H1 (cell line): ENCODE data around the gene PLPPR4. TPM values are rescaled to one million over a fixed set of nuclear protein-coding genes. Genes with fewer than 3 reads are reported as not detected.

Experiments used
- CTCF ChIA-PET: fragments of 300-600 bp; sonication (Branson Sonifier 250); formaldehyde crosslinking; loops from one replicate; lab custom pipeline; 2021; ENCODE audit not compliant: partially characterized antibody; lab: Charles Lee
- POLR2A ChIA-PET: fragments of 300-600 bp; sonication (Branson Sonifier 250); formaldehyde crosslinking; loops from one replicate; lab custom pipeline; 2021; ENCODE audit warnings: inconsistent platforms; ENCODE audit not compliant: partially characterized antibody; lab: Charles Lee
- DNase-seq, 2 experiments: peaks; one replicate each; pipeline versions ENCODE4 v3.0.0 to v3.0.0-alpha.2; 2010 to 2022; ENCODE audit warnings: low spot score in 2 of 2, low read depth in 1 of 2, mixed read lengths in 1 of 2
- FAIRE-seq: peaks from 2 replicates; lab custom pipeline; 2011; peaks lifted over from hg19 to GRCh38; lab: Jason Lieb, UNC
- H2AFZ ChIP-seq: 2 replicates; pipeline ENCODE4 v1.8.1; 2012; ENCODE audit warnings: low read length, inconsistent platforms
- H2AK5ac ChIP-seq: 2 replicates; pipeline ENCODE4 v1.6.1; 2013; ENCODE audit warnings: low read depth, low read length
- H2BK120ac ChIP-seq: replicated peaks from 2 replicates; pipeline ENCODE3; 2013; ENCODE audit warnings: low read depth, low read length, inconsistent platforms
- H2BK12ac ChIP-seq: 2 replicates; pipeline ENCODE4 v1.6.1; 2013; ENCODE audit warnings: low read depth, low read length
- H2BK15ac ChIP-seq: 2 replicates; pipeline ENCODE4 v1.6.1; 2013; ENCODE audit warnings: low read length
- H2BK20ac ChIP-seq: 2 replicates; pipeline ENCODE4 v1.6.1; 2013; ENCODE audit warnings: low read length
- H2BK5ac ChIP-seq: 2 replicates; pipeline ENCODE4 v1.6.1; 2013; ENCODE audit warnings: low read depth, low read length
- H3K14ac ChIP-seq: 2 replicates; pipeline ENCODE4 v1.6.1; 2013; ENCODE audit warnings: inconsistent platforms; ENCODE audit not compliant: insufficient read length
- H3K18ac ChIP-seq: 2 replicates; pipeline ENCODE4 v1.6.1; 2013; ENCODE audit warnings: low read length; ENCODE audit errors: extremely low read depth
- H3K23ac ChIP-seq: 2 replicates; pipeline ENCODE4 v1.6.1; 2013; ENCODE audit warnings: inconsistent platforms; ENCODE audit not compliant: insufficient read length
- H3K23me2 ChIP-seq: 2 replicates; pipeline ENCODE4 v1.6.1; 2013; ENCODE audit warnings: low read depth, low read length
- H3K27ac ChIP-seq: 2 replicates; pipeline ENCODE4 v1.6.1; 2011; ENCODE audit warnings: low read depth, low read length, inconsistent platforms
- H3K27me3 ChIP-seq, 4 experiments: replicated peaks in 1 of 4; 1 replicate in 1 of 4; 2 replicates in 3 of 4; pipeline versions ENCODE4 v1.6.1 to v1.8.1; 2011 to 2013; ENCODE audit warnings: low read length in 3 of 4, mild to moderate bottlenecking in 3 of 4, inconsistent platforms in 2 of 4, mixed read lengths in 2 of 4, moderate library complexity in 1 of 4; ENCODE audit not compliant: control insufficient read depth in 3 of 4, insufficient read depth in 3 of 4; ENCODE audit errors: extremely low read depth in 1 of 4
- H3K36me3 ChIP-seq, 4 experiments: 2 replicates each; pipeline versions ENCODE4 v1.6.1 to v1.8.1; 2011 to 2013; ENCODE audit warnings: mild to moderate bottlenecking in 4 of 4, low read length in 3 of 4, moderate library complexity in 2 of 4, control low read depth in 1 of 4, inconsistent platforms in 1 of 4; ENCODE audit not compliant: insufficient read depth in 4 of 4, control insufficient read depth in 2 of 4
- H3K4ac ChIP-seq: replicated peaks from 2 replicates; pipeline ENCODE3; 2013; ENCODE audit warnings: low read length, low read depth, mixed read lengths, inconsistent platforms; ENCODE audit not compliant: insufficient read length
- H3K4me1 ChIP-seq, 4 experiments: replicated peaks in 1 of 4; 1 replicate in 1 of 4; 2 replicates in 3 of 4; pipeline versions ENCODE4 v1.6.1 to v1.8.1; 2011 to 2013; ENCODE audit warnings: low read length in 3 of 4, inconsistent platforms in 2 of 4, mixed read lengths in 1 of 4; ENCODE audit not compliant: insufficient read depth in 4 of 4, control insufficient read depth in 3 of 4
- H3K4me2 ChIP-seq, 2 experiments: 2 replicates each; pipeline versions ENCODE4 v1.6.1 to v1.8.1; 2011 to 2013; ENCODE audit warnings: low read depth in 2 of 2, low read length in 2 of 2, control low read depth in 1 of 2, inconsistent platforms in 1 of 2, mild to moderate bottlenecking in 1 of 2; ENCODE audit not compliant: insufficient read depth in 1 of 2
- H3K4me3 ChIP-seq, 4 experiments: fragments of 200-600, 300-600 bp in 1 of 4; sonication (generic), shearing (Covaris generic), sonication (Bioruptor Twin) in 1 of 4; 2 replicates each; pipeline versions ENCODE4 v1.5.1 to v1.8.1; 2011 to 2016; ENCODE audit warnings: low read length in 4 of 4, low read depth in 3 of 4, control low read depth in 2 of 4, inconsistent platforms in 2 of 4, mild to moderate bottlenecking in 2 of 4, mixed read lengths in 1 of 4, moderate library complexity in 1 of 4; ENCODE audit not compliant: insufficient read depth in 2 of 4; ENCODE audit errors: extremely low read depth in 1 of 4
- H3K56ac ChIP-seq: replicated peaks from 2 replicates; pipeline ENCODE3; 2013; ENCODE audit warnings: low read depth, mild to moderate bottlenecking, mixed read lengths, low read length, inconsistent platforms; ENCODE audit not compliant: insufficient read length
- H3K79me1 ChIP-seq: 2 replicates; pipeline ENCODE4 v1.6.1; 2013; ENCODE audit warnings: low read depth, low read length, control low read depth
- H3K79me2 ChIP-seq, 2 experiments: 2 replicates each; pipeline versions ENCODE4 v1.6.1 to v1.8.1; 2012 to 2013; ENCODE audit warnings: low read length in 2 of 2, mild to moderate bottlenecking in 2 of 2, inconsistent platforms in 1 of 2; ENCODE audit not compliant: insufficient read depth in 2 of 2, control insufficient read depth in 1 of 2
- H3K9ac ChIP-seq, 4 experiments: replicated peaks in 1 of 4; 1 replicate in 1 of 4; 2 replicates in 3 of 4; pipeline versions ENCODE4 v1.6.1 to v1.8.1; 2011 to 2013; ENCODE audit warnings: low read depth in 3 of 4, low read length in 3 of 4, control low read depth in 2 of 4, mild to moderate bottlenecking in 2 of 4, moderate library complexity in 2 of 4, inconsistent platforms in 1 of 4; ENCODE audit errors: extremely low read depth in 1 of 4
- H3K9me3 ChIP-seq, 2 experiments: 2 replicates each; pipeline versions ENCODE4 v1.6.1 to v1.8.1; 2012 to 2013; ENCODE audit warnings: mild to moderate bottlenecking in 2 of 2, moderate library complexity in 2 of 2, control low read depth in 1 of 2, inconsistent platforms in 1 of 2, low read depth in 1 of 2, low read length in 1 of 2, mixed read lengths in 1 of 2; ENCODE audit not compliant: insufficient read depth in 2 of 2
- H4K20me1 ChIP-seq, 2 experiments: replicated peaks in 1 of 2; 2 replicates each; pipeline versions ENCODE3 to v1.8.1; 2011 to 2013; ENCODE audit warnings: inconsistent platforms in 2 of 2, low read length in 2 of 2, mild to moderate bottlenecking in 1 of 2; ENCODE audit not compliant: insufficient read depth in 2 of 2, control insufficient read depth in 1 of 2
- H4K5ac ChIP-seq: 2 replicates; pipeline ENCODE4 v1.6.1; 2013; ENCODE audit warnings: low read length, low read depth, mixed read lengths, inconsistent platforms; ENCODE audit not compliant: insufficient read length
- H4K8ac ChIP-seq: 2 replicates; pipeline ENCODE4 v1.8.0; 2013; ENCODE audit warnings: mild to moderate bottlenecking, moderate library complexity, low read length, inconsistent platforms; ENCODE audit not compliant: insufficient read depth; ENCODE audit errors: extremely low read depth
- H4K91ac ChIP-seq: replicated peaks from 2 replicates; pipeline ENCODE3; 2013; ENCODE audit warnings: low read length, mixed read lengths, inconsistent platforms; ENCODE audit not compliant: insufficient read length
- CBX5 ChIP-seq: fragments of 300-800, 300-1000 bp; sonication (generic); IDR thresholded peaks from 2 replicates; pipeline ENCODE4 v1.7.1; 2016; ENCODE audit warnings: antibody characterized with exemption, low read length, low read depth
- EP300 ChIP-seq, 2 experiments: IDR thresholded peaks; 1 replicate in 1 of 2; 2 replicates in 1 of 2; pipeline ENCODE4 v1.6.1; 2011 to 2012; ENCODE audit warnings: low read depth in 2 of 2, low read length in 2 of 2, mild to moderate bottlenecking in 2 of 2, borderline replicate concordance in 1 of 2, inconsistent platforms in 1 of 2, moderate library complexity in 1 of 2
- HDAC6 ChIP-seq: IDR thresholded peaks from one replicate; pipeline ENCODE4 v1.7.1; 2012; ENCODE audit warnings: low read depth, mild to moderate bottlenecking, inconsistent platforms, low read length, moderate library complexity
- MAFK ChIP-seq: IDR thresholded peaks from 2 replicates; pipeline ENCODE4 v1.6.1; 2012; ENCODE audit warnings: low read depth, mild to moderate bottlenecking, improper control_type of control experiment, low read length
- polyA plus RNA-seq, 7 experiments: library from polyadenylated mRNA; depleted of rRNA in 3 of 7; stranded (reverse) in 5 of 7; unstranded in 2 of 7; fragments of >200 nt in 5 of 7; fragments of 200-250 nt in 2 of 7; gene quantifications; 1 replicate in 5 of 7; 2 replicates in 1 of 7; 4 replicates in 1 of 7; pipeline versions ENCODE4 v1.2.1 to v1.2.3, GENCODE V29; 2011 to 2013; ENCODE audit warnings: missing spikeins in 2 of 7, mixed read lengths in 2 of 7
- total RNA-seq: library from RNA; stranded (reverse); fragmentation: NEBNext Ultra II Directional; extraction: Animal tissue kit (Norgen Biotek cat#: 25700); gene quantifications from 2 replicates; pipeline ENCODE4 v1.2.1, GENCODE V29; 2021

Gene PLPPR4
- total and polyA plus RNA-seq, 2 of the 8 experiments (the other 6 are each of a cell fraction or from before 2014, with no cell fraction given): 0.74 to 2.2 TPM

GRCh38 chr1:99358770-99359169 lies 94.5 kb downstream of the PLPPR4 start:
- H3K18ac ChIP-seq: no peak overlapping the region
- H2BK12ac ChIP-seq: no peak overlapping the region
- no peak for FAIRE-seq
- ChIA-PET POLR2A (no interaction called here), CTCF (interaction anchor here (1.5 kb wide), 2 partner anchors 11 to 122 kb away, joined by 3 to 6 read pairs; no protein-coding TSS in a partner anchor)
- H3K79me2 ChIP-seq: no peaks in the 10 kb centered on the region
- no peak overlapping the region for H2BK15ac ChIP-seq
- H3K4me2 ChIP-seq: no peak overlapping the region
- H3K4ac ChIP-seq: no peak overlapping the region
- no peak overlapping the region for H3K56ac ChIP-seq
- H2BK120ac ChIP-seq: no peak overlapping the region
- H4K8ac ChIP-seq: no peak overlapping the region
- no peak overlapping the region for H2BK5ac ChIP-seq
- H3K27ac ChIP-seq: no peak overlapping the region
- no peaks in the 10 kb centered on the region for H3K27me3 ChIP-seq
- H3K36me3 ChIP-seq: no peaks in the 10 kb centered on the region
- no peak overlapping the region for H3K14ac ChIP-seq
- no peak for TF ChIP-seq CBX5
- TF ChIP-seq EP300 (IDR thresholded peaks at IDR 0.05; ENCODE audit: borderline replicate concordance in 1 of 2, low read depth in 2 of 2, low read length in 2 of 2): no peak
- TF ChIP-seq MAFK: no peak
- TF ChIP-seq HDAC6: no peak
- no peaks in the 10 kb centered on the region for H3K4me1 ChIP-seq
- H4K20me1 ChIP-seq: no peaks in the 10 kb centered on the region
- H2AK5ac ChIP-seq: no peak overlapping the region
- no peak overlapping the region for H2AFZ ChIP-seq
- no peak for DNase-seq
- H3K9me3 ChIP-seq: no peaks in the 10 kb centered on the region
- no peak overlapping the region for H4K91ac ChIP-seq
- no peak overlapping the region for H2BK20ac ChIP-seq
- H3K9ac ChIP-seq: no peak overlapping the region
- H3K23me2 ChIP-seq: peaks cover 2% of the 10 kb centered on the region; the same call in 1 of the 2 replicates
- H3K4me3 ChIP-seq: no peak overlapping the region
- no peak overlapping the region for H4K5ac ChIP-seq
- no peaks in the 10 kb centered on the region for H3K79me1 ChIP-seq
- no peak overlapping the region for H3K23ac ChIP-seq
